Measurements from ENCODE around the gene MYH1.

- no peak for TF ChIP-seq MAX (IDR thresholded peaks at IDR 0.05)
- TF ChIP-seq CEBPB (IDR thresholded peaks at IDR 0.05): no peak
- TF ChIP-seq CREB1 (IDR thresholded peaks at IDR 0.05; ENCODE audit: low read depth): no peak
- TF ChIP-seq TEAD4 (IDR thresholded peaks at IDR 0.05): no peak
- TF ChIP-seq NFIC (IDR thresholded peaks at IDR 0.05): no peak
- no peak for TF ChIP-seq REST (IDR thresholded peaks at IDR 0.05; ENCODE audit: low read depth)
- no peak for TF ChIP-seq RAD21 (IDR thresholded peaks at IDR 0.05; ENCODE audit: low read depth)
- no peak for TF ChIP-seq FOXM1 (IDR thresholded peaks at IDR 0.05; ENCODE audit: borderline replicate concordance, low read depth)
- no peak for TF ChIP-seq TCF12 (IDR thresholded peaks at IDR 0.05; ENCODE audit: low read depth)
- TF ChIP-seq TAF1 (IDR thresholded peaks at IDR 0.05; ENCODE audit: low read depth): no peak
Observed at GRCh38 chr17:10460062-10460461, 58.3 kb downstream of the MYH1 start.
